HG02973 (cell line): ENCODE measurements around the gene FHOD3.

Experiments used
- ATAC-seq: cut with Tn5 transposase; IDR thresholded peaks from one replicate; pipeline ENCODE4 v1.9.1; 2021; ENCODE audit warnings: moderate library complexity; ENCODE audit not compliant: unreplicated experiment

FHOD3 gene

GRCh38 chr18:36578871-36579710 lies 281.6 kb downstream of the FHOD3 start:
- no peak for ATAC-seq

GRCh38 chr18:36580266-36580665 lies 282.8 kb downstream of the FHOD3 start:
- no peak for ATAC-seq

- ATAC-seq = no peak
These were observed 283.6 kb downstream of the FHOD3 start for GRCh38 chr18:36580874-36581750.

- ATAC-seq = no peak
These were observed 285.7 kb downstream of the FHOD3 start for GRCh38 chr18:36582988-36583745.

- ATAC-seq = no peak
These were observed 292.5 kb downstream of the FHOD3 start for GRCh38 chr18:36589857-36590543.

- ATAC-seq = no peak
These were observed 293.4 kb downstream of the FHOD3 start for GRCh38 chr18:36590621-36591580.

GRCh38 chr18:36592282-36592681 lies 294.8 kb downstream of the FHOD3 start:
- no peak for ATAC-seq

- no peak for ATAC-seq
These were observed 295.5 kb downstream of the FHOD3 start for GRCh38 chr18:36593001-36593400.

- no peak for ATAC-seq
These were observed 296.1 kb downstream of the FHOD3 start for GRCh38 chr18:36593641-36594040.

GRCh38 chr18:36594621-36595020 lies 297.1 kb downstream of the FHOD3 start:
- no peak for ATAC-seq

- no peak for ATAC-seq
These were observed 297.7 kb downstream of the FHOD3 start for GRCh38 chr18:36595046-36595817.

GRCh38 chr18:36595818-36596215 lies 298.3 kb downstream of the FHOD3 start:
- ATAC-seq = no peak

- no peak for ATAC-seq
These were observed 300.1 kb downstream of the FHOD3 start for GRCh38 chr18:36597636-36598035.

GRCh38 chr18:36600548-36600947 lies 303.0 kb downstream of the FHOD3 start:
- ATAC-seq = no peak

GRCh38 chr18:36601316-36601715 lies 303.8 kb downstream of the FHOD3 start:
- ATAC-seq = no peak

- ATAC-seq = no peak
These were observed 304.6 kb downstream of the FHOD3 start for GRCh38 chr18:36602071-36602470.

GRCh38 chr18:36602620-36603019 lies 305.1 kb downstream of the FHOD3 start:
- ATAC-seq = no peak

- no peak for ATAC-seq
These were observed 310.6 kb downstream of the FHOD3 start for GRCh38 chr18:36608107-36608506.

GRCh38 chr18:36610258-36610657 lies 312.7 kb downstream of the FHOD3 start:
- ATAC-seq = no peak
